ENCODE data around the gene MED26.

DNA sequence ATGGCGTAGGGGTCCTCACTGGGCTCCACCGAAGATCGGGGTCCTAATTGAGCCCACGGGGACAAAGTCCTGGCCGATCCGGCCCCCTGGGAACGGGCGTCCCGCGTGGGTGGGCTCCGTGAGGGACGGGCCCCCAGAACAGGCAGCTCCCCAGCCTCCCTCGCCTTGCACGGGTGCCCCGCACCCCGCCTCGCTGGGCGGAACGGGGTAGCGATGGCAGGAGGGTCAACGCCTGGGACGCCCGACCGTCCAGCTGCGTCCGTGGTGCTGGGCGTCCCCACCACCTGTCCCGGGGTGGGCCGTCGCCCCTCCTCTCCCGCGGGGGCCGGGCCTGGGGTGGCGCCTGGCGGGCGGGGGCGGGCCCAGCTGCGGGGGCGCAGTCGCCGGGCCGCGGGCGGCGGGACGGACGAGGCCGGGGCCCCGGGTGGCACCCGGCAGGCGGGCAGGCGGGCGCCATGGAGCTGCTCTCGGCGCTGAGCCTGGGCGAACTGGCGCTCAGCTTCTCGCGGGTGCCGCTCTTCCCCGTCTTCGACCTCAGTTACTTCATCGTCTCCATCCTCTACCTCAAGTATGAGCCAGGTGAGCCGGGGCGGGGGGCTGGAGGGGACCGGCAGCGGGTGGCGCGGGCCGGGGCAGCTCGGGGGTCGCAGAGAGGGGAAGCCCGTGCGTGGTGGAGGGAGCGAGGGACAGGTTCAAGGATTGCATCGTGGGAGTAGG lies 32.9 kb upstream of the MED26 start, which contains the start of gene TMEM38A:
- TF ChIP-seq POLR2A (IDR thresholded peaks at IDR 0.05; ENCODE audit: low read length) (no peak), GATA1 (IDR thresholded peaks at IDR 0.05; ENCODE audit: low read depth, low read length) (no peak)

All from erythroblast (primary cell).